Keratinocyte (primary cell): Measurements from ENCODE around the gene ABLIM1. TPM values are rescaled to one million over a fixed set of nuclear protein-coding genes. Genes with fewer than 3 reads are reported as not detected.

Experiments
- DNase-seq: peaks from one replicate; pipeline ENCODE4 v3.0.0-alpha.2; 2011; ENCODE audit warnings: low read depth, missing footprints, low spot score
- FAIRE-seq: peaks from 2 replicates; lab custom pipeline; 2011; peaks lifted over from hg19 to GRCh38; lab: Jason Lieb, UNC
- H2AFZ ChIP-seq: 2 replicates; pipeline ENCODE4 v1.6.0; 2012; ENCODE audit warnings: low read length, control low read depth, inconsistent platforms; ENCODE audit not compliant: control insufficient read depth
- H3K27ac ChIP-seq: 2 replicates; pipeline ENCODE4 v1.5.1; 2011; ENCODE audit warnings: low read length; ENCODE audit not compliant: control insufficient read depth, insufficient read depth
- H3K27me3 ChIP-seq: 3 replicates; pipeline ENCODE4 v1.6.0; 2011; ENCODE audit warnings: low read length; ENCODE audit not compliant: control insufficient read depth, insufficient read depth; ENCODE audit errors: extremely low read depth
- H3K36me3 ChIP-seq, 2 experiments: 2 replicates in 1 of 2; 3 replicates in 1 of 2; pipeline ENCODE4 v1.5.1; 2011; ENCODE audit warnings: low read length in 2 of 2, mild to moderate bottlenecking in 1 of 2; ENCODE audit not compliant: control insufficient read depth in 2 of 2, insufficient read depth in 2 of 2; ENCODE audit errors: extremely low read depth in 1 of 2
- H3K4me1 ChIP-seq: 3 replicates; pipeline ENCODE4 v1.5.1; 2011; ENCODE audit warnings: low read length; ENCODE audit not compliant: control insufficient read depth, insufficient read depth; ENCODE audit errors: extremely low read depth
- H3K4me2 ChIP-seq: 3 replicates; pipeline ENCODE4 v1.6.0; 2011; ENCODE audit warnings: low read depth, low read length; ENCODE audit not compliant: control insufficient read depth, insufficient read depth; ENCODE audit errors: extremely low read depth
- H3K4me3 ChIP-seq, 3 experiments: fragments of 200-600 bp in 1 of 3; sonication (generic) in 1 of 3; 2 replicates in 2 of 3; 3 replicates in 1 of 3; pipeline ENCODE4 v1.5.1; 2011 to 2016; ENCODE audit warnings: low read length in 3 of 3, mild to moderate bottlenecking in 3 of 3, control low read depth in 2 of 3, inconsistent platforms in 1 of 3, low read depth in 1 of 3, mixed read lengths in 1 of 3, mixed run types in 1 of 3, moderate library complexity in 1 of 3; ENCODE audit not compliant: control insufficient read depth in 2 of 3, insufficient read depth in 2 of 3; ENCODE audit errors: extremely low read depth in 1 of 3
- H3K79me2 ChIP-seq: 2 replicates; pipeline ENCODE4 v1.6.0; 2012; ENCODE audit warnings: low read length; ENCODE audit not compliant: control insufficient read depth, insufficient read depth
- H3K9ac ChIP-seq: 3 replicates; pipeline ENCODE4 v1.6.0; 2011; ENCODE audit warnings: low read length; ENCODE audit not compliant: control insufficient read depth, insufficient read depth; ENCODE audit errors: extremely low read depth
- H3K9me1 ChIP-seq: 3 replicates; pipeline ENCODE4 v1.6.0; 2011; ENCODE audit warnings: low read length; ENCODE audit not compliant: control insufficient read depth, insufficient read depth; ENCODE audit errors: extremely low read depth
- H3K9me3 ChIP-seq: 2 replicates; pipeline ENCODE4 v1.5.1; 2012; ENCODE audit warnings: low read depth, low read length; ENCODE audit not compliant: control insufficient read depth
- H4K20me1 ChIP-seq: 3 replicates; pipeline ENCODE4 v1.6.0; 2011; ENCODE audit warnings: low read length; ENCODE audit not compliant: control insufficient read depth, insufficient read depth; ENCODE audit errors: extremely low read depth
- EZH2 ChIP-seq: IDR thresholded peaks from one replicate; pipeline ENCODE4 v1.6.1; 2012; ENCODE audit warnings: inconsistent platforms, mild to moderate bottlenecking, low read length, moderate library complexity
- dilution Hi-C: fragments of 300-500 bp; cut with MboI; formaldehyde crosslinking; loops from one replicate; pipeline ENCODE4 v1.7.0; 2020; ENCODE audit warnings: low sequenced_read_pairs; ENCODE audit not compliant: extremely low pct_ligation_motif_present
- polyA plus RNA-seq, 5 experiments: library from polyadenylated mRNA; depleted of rRNA in 3 of 5; stranded (reverse) in 3 of 5; stranded (forward) in 1 of 5; unstranded in 1 of 5; fragments of >200 nt; gene quantifications; 1 replicate in 1 of 5; 2 replicates in 3 of 5; 3 replicates in 1 of 5; pipeline versions ENCODE4 v1.2.1 to v1.2.3, GENCODE V29; 2011 to 2012; ENCODE audit warnings: missing spikeins in 2 of 5, low read depth in 1 of 5, low replicate concordance in 1 of 5
- TF ChIP-seq, protein P1 (sequence below), 3 experiments: IDR thresholded peaks in 1 of 3; conservative IDR thresholded peaks in 1 of 3; optimal IDR thresholded peaks in 1 of 3; 2 replicates in 2 of 3; 3 replicates in 1 of 3; pipeline versions ENCODE3 to v1.5.1; 2011; ENCODE audit warnings: low read length in 3 of 3, mild to moderate bottlenecking in 3 of 3, moderate library complexity in 2 of 3, control low read depth in 1 of 3, inconsistent platforms in 1 of 3; ENCODE audit not compliant: insufficient read depth in 2 of 3; ENCODE audit errors: extremely low read depth in 1 of 3

The ABLIM1 gene
- polyA plus RNA-seq, 1 donor (not counting 4 experiments of a cell fraction or from before 2014, with no cell fraction given), result 55.2 TPM

DNA sequence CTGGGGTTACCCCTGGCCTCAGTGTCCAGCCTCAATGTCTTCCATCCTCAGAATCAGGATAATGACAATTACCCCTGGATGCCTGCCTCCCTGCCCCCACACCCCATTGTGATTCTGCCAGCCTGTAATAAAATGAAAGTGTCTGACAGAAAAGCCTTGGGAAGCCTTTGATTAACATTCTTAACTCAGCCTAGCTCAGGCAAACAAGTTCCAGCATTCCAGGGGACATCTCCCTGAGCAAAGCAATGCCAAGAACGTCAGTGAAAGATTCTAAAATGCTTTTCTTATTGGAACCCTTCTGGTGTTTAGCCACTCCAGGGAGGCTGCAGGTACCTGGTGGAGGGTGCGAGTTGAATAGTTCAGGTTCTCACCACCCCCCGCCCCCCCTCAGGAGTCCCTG, 272.5 kb downstream of the ABLIM1 start:
- Histone ChIP-seq H3K27ac (no peak overlapping the region), H3K9me1 (no peaks in the 10 kb centered on the region), H3K4me1 (peaks cover 27% of the 10 kb centered on the region), H3K79me2 (peaks cover 72% of the 10 kb centered on the region), H3K4me2 (no peak overlapping the region), H3K9ac (no peak overlapping the region), H3K27me3 (no peaks in the 10 kb centered on the region), H3K36me3 (peaks cover 2 to 12% of the 10 kb centered on the region in 2 experiments), H3K9me3 (no peaks in the 10 kb centered on the region), H2AFZ (no peak overlapping the region), H3K4me3 (no peak overlapping the region), H4K20me1 (no peaks in the 10 kb centered on the region)
- DNase-seq (no peak), FAIRE-seq (no peak)
- dilution Hi-C loops, result no loop called here
- no peak for TF ChIP-seq EZH2
- TF ChIP-seq, protein P1, sequence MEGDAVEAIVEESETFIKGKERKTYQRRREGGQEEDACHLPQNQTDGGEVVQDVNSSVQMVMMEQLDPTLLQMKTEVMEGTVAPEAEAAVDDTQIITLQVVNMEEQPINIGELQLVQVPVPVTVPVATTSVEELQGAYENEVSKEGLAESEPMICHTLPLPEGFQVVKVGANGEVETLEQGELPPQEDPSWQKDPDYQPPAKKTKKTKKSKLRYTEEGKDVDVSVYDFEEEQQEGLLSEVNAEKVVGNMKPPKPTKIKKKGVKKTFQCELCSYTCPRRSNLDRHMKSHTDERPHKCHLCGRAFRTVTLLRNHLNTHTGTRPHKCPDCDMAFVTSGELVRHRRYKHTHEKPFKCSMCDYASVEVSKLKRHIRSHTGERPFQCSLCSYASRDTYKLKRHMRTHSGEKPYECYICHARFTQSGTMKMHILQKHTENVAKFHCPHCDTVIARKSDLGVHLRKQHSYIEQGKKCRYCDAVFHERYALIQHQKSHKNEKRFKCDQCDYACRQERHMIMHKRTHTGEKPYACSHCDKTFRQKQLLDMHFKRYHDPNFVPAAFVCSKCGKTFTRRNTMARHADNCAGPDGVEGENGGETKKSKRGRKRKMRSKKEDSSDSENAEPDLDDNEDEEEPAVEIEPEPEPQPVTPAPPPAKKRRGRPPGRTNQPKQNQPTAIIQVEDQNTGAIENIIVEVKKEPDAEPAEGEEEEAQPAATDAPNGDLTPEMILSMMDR (optimal IDR thresholded peaks at IDR 0.05 in 1 of 3, IDR thresholded peaks at IDR 0.05 in 1 of 3, conservative IDR thresholded peaks at IDR 0.05 in 1 of 3; ENCODE audit: extremely low read depth in 1 of 3, insufficient read depth in 2 of 3, low read length in 3 of 3), result no peak

DNA sequence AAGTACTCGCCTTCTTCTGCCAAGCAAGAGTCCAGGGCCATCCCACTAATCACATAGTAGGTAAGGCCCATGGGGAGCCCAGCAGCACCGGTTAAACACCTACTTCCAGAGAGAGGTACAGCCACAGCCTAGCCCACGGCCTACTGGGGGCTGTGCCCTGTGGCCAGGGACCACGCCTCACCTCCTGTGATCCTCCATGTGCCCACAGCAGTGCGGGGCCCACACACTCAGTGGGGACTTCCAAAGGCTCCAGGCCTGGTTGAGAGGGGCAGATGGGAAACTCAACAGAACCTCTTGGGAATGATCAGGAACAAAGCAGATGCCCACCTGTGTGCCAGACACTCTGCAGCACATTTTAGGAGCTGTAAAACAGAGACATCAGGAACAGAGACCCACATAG, 273.5 kb downstream of the ABLIM1 start:
- H3K4me2 ChIP-seq, result no peak overlapping the region
- no peaks in the 10 kb centered on the region for H3K27me3 ChIP-seq
- FAIRE-seq (no peak), DNase-seq (no peak)
- H3K4me1 ChIP-seq, result peaks cover 27% of the 10 kb centered on the region
- no peak overlapping the region for H3K4me3 ChIP-seq
- TF ChIP-seq, protein P1 (optimal IDR thresholded peaks at IDR 0.05 in 1 of 3, IDR thresholded peaks at IDR 0.05 in 1 of 3, conservative IDR thresholded peaks at IDR 0.05 in 1 of 3; ENCODE audit: extremely low read depth in 1 of 3, insufficient read depth in 2 of 3, low read length in 3 of 3), result no peak
- no peak for TF ChIP-seq EZH2
- H4K20me1 ChIP-seq, result no peaks in the 10 kb centered on the region
- H2AFZ ChIP-seq, result no peak overlapping the region
- peaks cover 73% of the 10 kb centered on the region for H3K79me2 ChIP-seq
- no peaks in the 10 kb centered on the region for H3K9me3 ChIP-seq
- H3K9ac ChIP-seq, result no peak overlapping the region
- peaks cover 2 to 12% of the 10 kb centered on the region in 2 experiments for H3K36me3 ChIP-seq
- no peak overlapping the region for H3K27ac ChIP-seq
- H3K9me1 ChIP-seq, result peaks cover 3% of the 10 kb centered on the region
- dilution Hi-C loops, result no loop called here
